Stimulated activated CD4-positive, alpha-beta T cell treated with anti-CD3 and anti-CD28 coated beads, Interleukin-1b, Interleukin-23, amount 100 ng/mL, for 1 hour (primary cell): ENCODE results near the gene TPPP3.

Source experiments
- DNase-seq, 2 donors: peaks; one replicate each; pipeline ENCODE4 v3.0.0-alpha.2; 2020; ENCODE audit warnings: low read depth in 2 of 2

Gene TPPP3

DNA sequence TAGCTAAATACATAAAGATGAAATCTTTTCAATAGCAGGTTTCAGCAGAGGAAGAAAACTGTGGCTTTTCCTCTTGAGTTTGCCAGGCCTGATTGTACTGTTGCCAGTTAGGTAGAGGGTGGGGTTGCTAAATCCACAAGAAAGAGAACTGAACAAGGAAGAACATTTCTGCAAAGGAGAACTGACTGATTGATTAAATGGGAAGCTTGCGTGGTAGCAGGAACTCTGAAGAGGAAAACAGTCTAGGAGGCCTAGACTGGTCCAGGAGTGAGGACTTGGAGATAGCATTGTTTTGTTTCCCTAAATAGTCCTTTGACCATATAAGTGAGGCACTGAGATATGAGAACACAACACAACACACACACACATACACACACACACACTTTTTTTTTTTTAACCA is 47.9 kb downstream of the TPPP3 start:
- DNase-seq = no peak

DNA sequence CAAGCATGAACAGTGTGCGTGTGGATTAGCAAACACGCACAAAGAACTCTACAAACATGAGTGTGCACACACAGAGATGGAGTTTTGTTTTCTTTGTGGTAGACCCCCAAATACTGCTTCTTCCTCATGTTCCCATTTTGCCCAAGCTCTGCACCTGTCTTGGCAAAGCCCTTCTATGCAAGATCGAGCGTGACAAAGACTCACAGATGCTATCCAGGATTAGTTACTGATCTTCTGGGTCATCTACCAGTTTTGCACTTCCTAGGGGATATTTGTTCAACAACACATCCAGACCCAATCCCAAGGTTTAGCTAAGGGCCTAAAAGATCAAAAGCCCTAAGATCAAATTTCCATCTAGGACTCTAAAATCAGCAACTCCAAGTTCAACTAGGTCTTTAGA is 50.7 kb downstream of the TPPP3 start:
- DNase-seq = no peak

DNA sequence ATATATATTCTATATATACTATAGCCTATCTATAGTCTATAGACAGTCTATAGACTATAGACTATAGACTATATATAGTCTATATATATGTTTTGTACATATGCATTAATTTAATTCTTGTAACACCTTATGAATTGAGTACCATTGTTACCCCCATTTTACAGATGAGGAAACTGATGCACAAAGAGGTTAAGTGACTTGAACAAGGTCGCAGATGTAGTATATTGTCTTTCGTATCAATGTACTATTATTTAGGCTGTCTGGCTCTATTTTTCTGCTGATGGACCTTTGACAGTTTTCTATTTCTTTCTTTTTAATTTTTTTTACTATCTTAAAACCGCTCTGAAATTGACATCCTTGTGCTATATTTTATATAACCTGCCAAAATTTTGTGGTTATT is 52.0 kb downstream of the TPPP3 start:
- DNase-seq = no peak
